SU-DHL-6 (cell line): ENCODE measurements around the gene GAS7.

Experiments used
- EZH2phosphoT487 ChIP-seq: fragments of 200-600 bp; sonication (generic), shearing (Covaris generic); conservative IDR thresholded peaks from 2 replicates; pipeline ENCODE4 v1.6.1; 2018; ENCODE audit warnings: mild to moderate bottlenecking, antibody characterized with exemption, low read length, moderate library complexity, mixed read lengths
- TF ChIP-seq, protein P1 (sequence below): fragments of 200-600 bp; sonication (generic); IDR thresholded peaks from one replicate; pipeline ENCODE4 v1.5.1; 2017; ENCODE audit warnings: antibody characterized with exemption, mild to moderate bottlenecking, low read length, moderate library complexity; ENCODE audit not compliant: insufficient read depth, poor library complexity, severe bottlenecking

DNA sequence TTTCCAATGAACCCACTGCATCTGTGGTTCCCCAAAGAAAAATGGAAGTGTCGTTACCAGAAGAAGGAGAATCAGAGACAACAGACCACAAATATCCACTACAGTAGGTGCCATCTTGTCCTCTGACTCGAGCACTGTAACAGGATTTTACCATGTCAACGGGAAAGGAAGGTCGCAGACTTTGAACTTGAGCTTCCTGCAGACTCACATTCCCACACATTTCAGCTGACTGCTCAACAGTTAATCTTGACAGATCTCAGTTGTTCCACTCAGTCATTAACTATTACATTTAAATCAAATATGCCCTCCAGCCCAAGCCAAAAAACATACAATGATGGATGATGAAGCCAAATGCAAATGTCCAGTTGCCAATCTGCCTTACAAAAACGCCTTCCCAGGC lies 37.0 kb downstream of the GAS7 start:
- TF ChIP-seq, protein P1, sequence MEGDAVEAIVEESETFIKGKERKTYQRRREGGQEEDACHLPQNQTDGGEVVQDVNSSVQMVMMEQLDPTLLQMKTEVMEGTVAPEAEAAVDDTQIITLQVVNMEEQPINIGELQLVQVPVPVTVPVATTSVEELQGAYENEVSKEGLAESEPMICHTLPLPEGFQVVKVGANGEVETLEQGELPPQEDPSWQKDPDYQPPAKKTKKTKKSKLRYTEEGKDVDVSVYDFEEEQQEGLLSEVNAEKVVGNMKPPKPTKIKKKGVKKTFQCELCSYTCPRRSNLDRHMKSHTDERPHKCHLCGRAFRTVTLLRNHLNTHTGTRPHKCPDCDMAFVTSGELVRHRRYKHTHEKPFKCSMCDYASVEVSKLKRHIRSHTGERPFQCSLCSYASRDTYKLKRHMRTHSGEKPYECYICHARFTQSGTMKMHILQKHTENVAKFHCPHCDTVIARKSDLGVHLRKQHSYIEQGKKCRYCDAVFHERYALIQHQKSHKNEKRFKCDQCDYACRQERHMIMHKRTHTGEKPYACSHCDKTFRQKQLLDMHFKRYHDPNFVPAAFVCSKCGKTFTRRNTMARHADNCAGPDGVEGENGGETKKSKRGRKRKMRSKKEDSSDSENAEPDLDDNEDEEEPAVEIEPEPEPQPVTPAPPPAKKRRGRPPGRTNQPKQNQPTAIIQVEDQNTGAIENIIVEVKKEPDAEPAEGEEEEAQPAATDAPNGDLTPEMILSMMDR, result no peak
- TF ChIP-seq EZH2phosphoT487, result no peak
